Measurements from ENCODE around the gene NTHL1.

NTHL1 gene

DNA sequence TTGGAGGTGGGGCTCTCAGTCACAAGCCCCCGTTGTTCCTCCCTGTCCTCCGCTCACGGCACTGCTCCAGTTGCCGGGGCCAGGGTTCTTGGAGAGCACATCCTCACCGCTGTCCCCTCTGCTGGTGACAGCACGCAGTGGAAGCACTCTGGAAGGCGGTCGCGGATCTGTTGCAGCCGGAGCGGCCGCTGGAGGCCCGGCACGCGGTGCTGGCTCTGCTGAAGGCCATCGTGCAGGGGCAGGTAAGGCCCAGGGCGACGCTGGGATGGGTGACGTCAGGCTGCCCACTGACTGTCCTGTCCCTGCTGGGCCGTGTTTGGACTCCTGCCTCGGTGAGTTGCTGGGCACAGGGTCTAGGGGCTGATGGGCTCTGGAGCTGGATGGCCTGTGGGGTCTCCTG, 5.6 kb upstream of the NTHL1 start:
- no peak for DNase-seq (ENCODE audit: low read depth in 2 of 2)
- no peak for TF ChIP-seq CTCF (IDR thresholded peaks at IDR 0.05; ENCODE audit: low read depth, low read length)
- H3K4me3 ChIP-seq (replicated peaks in 1 of 2; ENCODE audit: low read depth in 2 of 2, low read length in 2 of 2) = no peak overlapping the region

DNA sequence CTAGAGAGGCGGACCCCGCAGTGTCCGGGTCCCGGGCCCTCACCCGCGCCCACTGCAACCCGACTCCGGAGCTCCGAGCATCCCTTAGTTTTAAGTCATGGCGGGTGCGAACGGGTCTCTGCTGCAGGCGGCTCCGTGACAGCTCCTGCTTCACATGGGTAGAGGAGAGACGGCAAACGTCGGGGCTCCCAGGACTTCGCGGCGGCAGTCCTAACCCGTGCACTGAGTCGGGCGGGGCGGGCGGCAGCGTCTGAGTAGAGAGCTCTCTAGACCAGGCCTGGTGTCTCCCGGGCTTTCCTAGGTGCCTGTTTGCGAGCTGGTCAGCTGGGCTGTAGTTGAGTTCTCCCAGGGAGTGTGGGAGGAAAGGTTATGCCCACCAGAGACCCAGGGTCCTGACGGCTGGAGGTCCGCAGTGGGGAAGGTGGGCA, 496 bp upstream of the NTHL1 start:
- no peak for DNase-seq (ENCODE audit: low read depth in 2 of 2)
- no peak for TF ChIP-seq CTCF (IDR thresholded peaks at IDR 0.05; ENCODE audit: low read depth, low read length)
- H3K4me3 ChIP-seq (replicated peaks in 1 of 2; ENCODE audit: low read depth in 2 of 2, low read length in 2 of 2) = peak overlapping the region; percentile 80 to 82

GRCh38 chr16:2046893-2047329, 723 bp downstream of the NTHL1 start:
- H3K4me3 ChIP-seq (replicated peaks in 1 of 2; ENCODE audit: low read depth in 2 of 2, low read length in 2 of 2) = peak overlapping the region; percentile 80 to 82

DNA sequence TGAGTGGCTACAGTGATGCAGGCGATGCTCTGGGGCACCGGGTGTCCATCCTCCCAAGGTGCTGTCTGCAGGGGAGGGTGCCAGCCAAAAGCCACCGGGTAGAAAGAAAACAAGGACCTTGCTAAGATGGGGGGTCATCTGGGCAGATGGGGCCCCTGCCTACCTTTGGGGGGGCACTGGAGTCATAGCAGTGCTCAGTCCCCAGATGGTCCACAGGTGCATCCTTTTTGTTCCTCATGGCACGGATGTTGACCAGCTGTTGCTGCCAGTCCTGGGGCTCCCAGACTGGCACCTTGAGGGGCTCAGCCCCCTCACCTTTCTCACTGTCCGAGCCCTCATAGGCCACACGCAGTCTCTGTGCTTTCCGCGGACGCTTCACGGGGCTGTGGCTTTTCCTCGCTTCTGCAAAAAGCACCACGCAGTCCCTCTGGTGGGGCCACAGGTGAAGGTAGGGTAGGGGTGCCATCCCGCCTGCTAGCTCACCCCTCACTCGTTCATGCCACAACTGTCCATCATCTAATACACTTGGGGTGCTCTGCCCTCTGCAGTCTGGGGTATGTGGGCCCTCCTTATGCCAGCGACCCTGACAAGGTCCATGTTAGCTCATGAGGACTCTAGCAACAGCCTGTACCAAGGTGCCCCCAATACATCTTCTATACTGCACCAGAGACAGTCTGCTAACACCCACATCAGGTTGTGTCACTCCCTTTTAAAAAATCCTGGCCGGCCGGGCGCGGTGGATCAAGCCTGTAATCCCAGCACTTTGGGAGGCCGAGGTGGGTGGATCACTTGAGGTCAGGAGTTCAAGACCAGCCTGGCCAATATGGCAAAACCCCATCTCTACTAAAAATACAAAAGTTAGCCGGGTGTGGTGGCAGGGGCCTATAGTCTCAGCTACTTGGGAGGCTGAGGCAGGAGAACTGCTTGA, 1.4 kb downstream of the NTHL1 start:
- H3K4me3 ChIP-seq (replicated peaks in 1 of 2; ENCODE audit: low read depth in 2 of 2, low read length in 2 of 2) = peak overlapping the region in 1 of 2 donors; percentile 82
- TF ChIP-seq CTCF (IDR thresholded peaks at IDR 0.05; ENCODE audit: low read depth, low read length) = no peak

More at GRCh38 chr16:2046893-2047329, 723 bp downstream of the NTHL1 start:
- peak; percentile 0 for TF ChIP-seq CTCF (IDR thresholded peaks at IDR 0.05; ENCODE audit: low read depth, low read length)
- no peak for DNase-seq (ENCODE audit: low read depth in 2 of 2)

DNA sequence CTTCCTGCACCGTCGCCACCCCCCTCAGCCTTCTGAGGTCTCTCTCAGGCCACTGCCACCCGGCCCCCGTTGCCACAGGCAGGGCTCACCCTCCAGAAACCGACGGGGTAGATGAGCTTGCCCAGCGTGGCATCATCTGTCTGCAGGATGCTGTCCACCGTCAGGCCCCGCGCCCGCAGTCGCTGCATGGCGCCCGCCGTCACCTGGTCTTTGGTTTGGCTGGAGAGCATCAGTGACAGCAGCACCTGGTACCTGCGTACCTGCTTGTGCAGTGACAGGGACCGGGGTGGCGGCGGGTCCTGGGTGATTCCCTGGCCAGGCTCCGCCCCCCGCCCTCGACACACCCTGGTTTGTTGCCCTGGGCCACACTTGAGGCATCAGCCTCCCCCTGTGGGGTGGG, 3.1 kb downstream of the NTHL1 start:
- no peak overlapping the region for H3K4me3 ChIP-seq (replicated peaks in 1 of 2; ENCODE audit: low read depth in 2 of 2, low read length in 2 of 2)
- DNase-seq (ENCODE audit: low read depth in 2 of 2) = no peak
- no peak for TF ChIP-seq CTCF (IDR thresholded peaks at IDR 0.05; ENCODE audit: low read depth, low read length)

More for the DNA sequence above, 1.4 kb downstream of the NTHL1 start:
- no peak for DNase-seq (ENCODE audit: low read depth in 2 of 2)

DNA sequence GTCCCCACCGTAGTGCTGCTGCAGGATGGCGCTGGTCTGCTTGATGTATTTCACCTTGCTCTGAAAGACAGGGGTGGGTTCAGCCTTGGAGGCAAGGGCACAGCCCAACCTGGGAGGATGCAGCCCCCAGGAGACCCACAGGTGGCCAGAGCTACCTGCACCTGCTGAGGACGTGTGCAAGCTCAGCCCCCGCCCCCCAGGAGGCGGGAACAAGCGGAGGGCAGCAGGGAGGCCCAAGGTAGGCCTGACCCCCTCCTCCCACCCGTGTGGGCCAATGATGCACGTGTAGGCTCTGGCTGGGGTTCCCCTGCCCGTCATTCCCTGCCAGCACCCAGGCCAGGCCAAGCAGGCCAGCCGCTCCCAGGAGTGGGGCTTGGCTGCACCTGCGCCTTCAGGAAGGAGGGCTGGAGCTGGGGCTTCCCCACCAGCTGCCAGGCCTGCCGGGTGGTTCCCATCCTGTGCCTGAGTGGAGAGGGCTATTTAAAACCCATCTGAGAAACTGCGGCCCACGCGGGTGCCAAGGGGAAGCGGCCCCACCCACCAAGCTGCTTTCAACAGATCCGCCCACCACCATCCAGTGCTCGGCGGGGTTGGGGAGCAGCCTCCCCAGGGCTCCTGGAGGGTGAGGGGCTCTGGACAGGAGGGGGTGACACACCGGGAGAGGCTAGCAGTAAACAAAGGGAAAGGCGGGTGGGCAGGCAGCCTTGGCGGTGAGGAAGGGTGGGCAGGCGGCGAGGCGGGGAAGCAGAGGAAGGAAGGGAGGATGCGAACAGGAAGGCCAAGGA, 3.8 kb downstream of the NTHL1 start:
- no peak for TF ChIP-seq CTCF (IDR thresholded peaks at IDR 0.05; ENCODE audit: low read depth, low read length)
- H3K4me3 ChIP-seq (replicated peaks in 1 of 2; ENCODE audit: low read depth in 2 of 2, low read length in 2 of 2) = no peak overlapping the region
- no peak for DNase-seq (ENCODE audit: low read depth in 2 of 2)

All from cardiac fibroblast (primary cell).